H9 (cell line): ENCODE data around the gene IL9. TPM values are rescaled to one million over a fixed set of nuclear protein-coding genes. Genes with fewer than 3 reads are reported as not detected.

Experiments used
- DNase-seq: peaks from one replicate; pipeline ENCODE4 v3.0.0-alpha.2; 2017
- H2AFZ ChIP-seq: one replicate; pipeline ENCODE4 v1.6.1; 2013; ENCODE audit warnings: mild to moderate bottlenecking, low read length, control low read depth, moderate library complexity
- H2AK5ac ChIP-seq: 2 replicates; pipeline ENCODE4 v1.6.1; 2013; ENCODE audit warnings: low read length, control low read depth, mixed read lengths; ENCODE audit not compliant: insufficient read length
- H2BK120ac ChIP-seq: one replicate; pipeline ENCODE4 v1.6.1; 2013; ENCODE audit warnings: low read depth, mild to moderate bottlenecking, low read length, control low read depth, inconsistent platforms; ENCODE audit not compliant: poor library complexity, severe bottlenecking
- H2BK12ac ChIP-seq: 2 replicates; pipeline ENCODE4 v1.6.1; 2013; ENCODE audit warnings: low read length, control low read depth, mixed read lengths, low read depth; ENCODE audit not compliant: insufficient read length
- H2BK15ac ChIP-seq: 2 replicates; pipeline ENCODE4 v1.6.1; 2013; ENCODE audit warnings: low read depth, low read length, control low read depth
- H2BK20ac ChIP-seq: one replicate; pipeline ENCODE4 v1.6.1; 2013; ENCODE audit warnings: low read depth, mild to moderate bottlenecking, low read length, control low read depth, inconsistent platforms; ENCODE audit not compliant: poor library complexity, severe bottlenecking
- H2BK5ac ChIP-seq: 2 replicates; pipeline ENCODE4 v1.6.1; 2013; ENCODE audit warnings: low read length, control low read depth, mixed read lengths; ENCODE audit not compliant: insufficient read length
- H3K14ac ChIP-seq: 2 replicates; pipeline ENCODE4 v1.6.1; 2013; ENCODE audit warnings: low read length, control low read depth; ENCODE audit not compliant: insufficient read depth
- H3K18ac ChIP-seq: 2 replicates; pipeline ENCODE4 v1.6.1; 2013; ENCODE audit warnings: low read depth, mild to moderate bottlenecking, mixed read lengths, low read length, control low read depth; ENCODE audit not compliant: insufficient read length
- H3K23ac ChIP-seq: 2 replicates; pipeline ENCODE4 v1.6.1; 2013; ENCODE audit warnings: low read length, control low read depth, mixed read lengths, low read depth; ENCODE audit not compliant: insufficient read length
- H3K23me2 ChIP-seq: 2 replicates; pipeline ENCODE4 v1.6.1; 2013; ENCODE audit warnings: low read depth, mild to moderate bottlenecking, mixed read lengths, low read length, control low read depth; ENCODE audit not compliant: insufficient read length, poor library complexity, severe bottlenecking
- H3K27ac ChIP-seq: 2 replicates; pipeline ENCODE4 v1.5.1; 2013; ENCODE audit warnings: low read length, control low read depth, mixed read lengths, low read depth; ENCODE audit not compliant: insufficient read length
- H3K27me3 ChIP-seq: 2 replicates; pipeline ENCODE4 v1.6.1; 2013; ENCODE audit warnings: low read length, control low read depth, inconsistent platforms; ENCODE audit not compliant: insufficient read depth
- H3K4ac ChIP-seq: 2 replicates; pipeline ENCODE4 v1.6.1; 2013; ENCODE audit warnings: low read depth, mild to moderate bottlenecking, control low read depth, inconsistent platforms, low read length, moderate library complexity
- H3K4me1 ChIP-seq: 2 replicates; pipeline ENCODE4 v1.6.1; 2013; ENCODE audit warnings: low read length, control low read depth, inconsistent platforms; ENCODE audit not compliant: insufficient read depth
- H3K4me2 ChIP-seq: 2 replicates; pipeline ENCODE4 v1.6.1; 2013; ENCODE audit warnings: low read length, control low read depth, mixed read lengths; ENCODE audit not compliant: insufficient read length, insufficient read depth
- H3K56ac ChIP-seq: 2 replicates; pipeline ENCODE4 v1.6.1; 2013; ENCODE audit warnings: low read depth, mild to moderate bottlenecking, mixed read lengths, low read length, control low read depth; ENCODE audit not compliant: insufficient read length
- H3K79me1 ChIP-seq: 2 replicates; pipeline ENCODE4 v1.6.1; 2013; ENCODE audit warnings: low read depth, mild to moderate bottlenecking, moderate library complexity, low read length, control low read depth, inconsistent platforms; ENCODE audit not compliant: insufficient read depth, poor library complexity, severe bottlenecking
- H3K79me2 ChIP-seq: 2 replicates; pipeline ENCODE4 v1.6.1; 2013; ENCODE audit warnings: low read length, control low read depth, inconsistent platforms; ENCODE audit not compliant: insufficient read depth
- H3K9ac ChIP-seq: 2 replicates; pipeline ENCODE4 v1.6.1; 2013; ENCODE audit warnings: low read length, control low read depth, mixed read lengths; ENCODE audit not compliant: insufficient read length; ENCODE audit errors: extremely low read depth
- H3K9me3 ChIP-seq: one replicate; pipeline ENCODE4 v1.6.1; 2013; ENCODE audit warnings: low read depth, low read length, inconsistent platforms; ENCODE audit not compliant: control insufficient read depth
- H3T11ph ChIP-seq: one replicate; pipeline ENCODE4 v1.6.1; 2013; ENCODE audit warnings: mild to moderate bottlenecking, low read length, control low read depth, inconsistent platforms
- H4K20me1 ChIP-seq: one replicate; pipeline ENCODE4 v1.6.1; 2013; ENCODE audit not compliant: control insufficient read depth, insufficient read length, insufficient read depth
- H4K5ac ChIP-seq: 2 replicates; pipeline ENCODE4 v1.6.1; 2013; ENCODE audit warnings: low read depth, mild to moderate bottlenecking, mixed read lengths, low read length, control low read depth; ENCODE audit not compliant: insufficient read length
- H4K8ac ChIP-seq: replicated peaks from 2 replicates; pipeline ENCODE4 v1.6.1; 2013; ENCODE audit warnings: low read length, control low read depth, mixed read lengths, low read depth; ENCODE audit not compliant: insufficient read length
- H4K91ac ChIP-seq: 2 replicates; pipeline ENCODE4 v1.6.1; 2013; ENCODE audit warnings: low read depth, mild to moderate bottlenecking, moderate library complexity, mixed read lengths, low read length, control low read depth; ENCODE audit not compliant: insufficient read length
- H3K27ac Mint-ChIP-seq, 3 experiments: 2 replicates in 2 of 3; 3 replicates in 1 of 3; pipeline ENCODE4 v1.8.0; 2020 to 2021; ENCODE audit warnings: mixed read lengths in 3 of 3, mild to moderate bottlenecking in 1 of 3, moderate library complexity in 1 of 3
- H3K27me3 Mint-ChIP-seq: 2 replicates; pipeline ENCODE4 v1.8.0; 2021; ENCODE audit warnings: low read depth, mild to moderate bottlenecking, moderate library complexity, mixed read lengths
- H3K36me3 Mint-ChIP-seq, 3 experiments: 2 replicates in 2 of 3; 3 replicates in 1 of 3; pipeline ENCODE4 v1.8.0; 2020 to 2021; ENCODE audit warnings: low read depth in 3 of 3, mixed read lengths in 3 of 3; ENCODE audit not compliant: insufficient read depth in 1 of 3
- H3K4me1 Mint-ChIP-seq, 2 experiments: 2 replicates each; pipeline ENCODE4 v1.8.0; 2020; ENCODE audit warnings: mixed read lengths in 2 of 2
- H3K4me3 Mint-ChIP-seq, 2 experiments: 2 replicates in 1 of 2; 3 replicates in 1 of 2; pipeline ENCODE4 v1.8.0; 2020 to 2021; ENCODE audit warnings: mild to moderate bottlenecking in 2 of 2, mixed read lengths in 2 of 2, moderate library complexity in 1 of 2
- H3K9me3 Mint-ChIP-seq, 2 experiments: 2 replicates in 1 of 2; 3 replicates in 1 of 2; pipeline ENCODE4 v1.8.0; 2020; ENCODE audit warnings: mild to moderate bottlenecking in 2 of 2, mixed read lengths in 2 of 2, moderate library complexity in 1 of 2
- total RNA-seq: library from RNA; stranded (reverse); gene quantifications from 2 replicates; pipeline ENCODE4 v1.2.1, GENCODE V29; 2021
- TF ChIP-seq, protein P1 (sequence below): fragments of 200-600 bp; sonication (generic); conservative IDR thresholded peaks from 3 replicates; pipeline ENCODE4 v1.8.0; 2021; ENCODE audit warnings: antibody characterized with exemption, mild to moderate bottlenecking

Gene IL9
- total RNA-seq, 1 experiment from 2014 or later: not detected

DNA sequence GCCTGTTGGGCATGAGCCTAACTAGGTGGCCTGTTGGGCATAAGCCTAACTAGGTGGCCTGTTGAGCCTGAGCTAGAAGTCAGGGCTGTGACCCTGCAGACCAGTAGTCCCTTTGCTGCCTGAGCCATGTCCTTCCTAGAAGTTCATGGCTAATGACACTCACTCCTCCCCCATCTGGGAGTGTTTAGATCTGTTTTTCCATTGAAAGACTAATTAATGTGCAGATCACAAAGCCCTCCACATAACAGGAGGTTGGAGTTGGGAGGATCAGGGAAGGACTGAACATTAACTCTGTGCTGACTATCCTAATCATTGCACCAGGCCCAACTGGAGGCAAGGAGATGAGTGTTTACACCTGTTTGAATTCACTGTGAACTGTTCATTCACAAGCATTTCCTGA is 33.6 kb downstream of the IL9 start:
- Histone ChIP-seq H2BK20ac (no peak overlapping the region), H3K23ac (no peak overlapping the region), H2BK12ac (no peak overlapping the region), H2BK15ac (no peak overlapping the region), H2AK5ac (no peak overlapping the region), H3K27ac (no peak overlapping the region), H2BK120ac (no peak overlapping the region), H3T11ph (no peak overlapping the region), H3K79me1 (no peaks in the 10 kb centered on the region), H3K18ac (no peak overlapping the region), H3K14ac (no peak overlapping the region), H2BK5ac (no peak overlapping the region), H3K4me1 (no peaks in the 10 kb centered on the region), H3K9me3 (no peaks in the 10 kb centered on the region), H3K56ac (no peak overlapping the region), H3K23me2 (no peaks in the 10 kb centered on the region), H3K9ac (no peak overlapping the region), H3K4ac (no peak overlapping the region), H3K79me2 (no peaks in the 10 kb centered on the region), H4K5ac (no peak overlapping the region), H3K27me3 (no peaks in the 10 kb centered on the region), H4K91ac (no peak overlapping the region), H4K20me1 (no peaks in the 10 kb centered on the region), H4K8ac (no peak overlapping the region), H2AFZ (no peak overlapping the region), H3K4me2 (no peak overlapping the region)
- H3K4me3 Mint-ChIP-seq: no peak overlapping the region
- H3K27ac Mint-ChIP-seq: no peak overlapping the region
- no peak for DNase-seq
- H3K4me1 Mint-ChIP-seq: no peaks in the 10 kb centered on the region
- H3K27me3 Mint-ChIP-seq: peaks cover 18% of the 10 kb centered on the region
- H3K36me3 Mint-ChIP-seq: no peaks in the 10 kb centered on the region
- H3K9me3 Mint-ChIP-seq: no peaks in the 10 kb centered on the region
- TF ChIP-seq, protein P1, sequence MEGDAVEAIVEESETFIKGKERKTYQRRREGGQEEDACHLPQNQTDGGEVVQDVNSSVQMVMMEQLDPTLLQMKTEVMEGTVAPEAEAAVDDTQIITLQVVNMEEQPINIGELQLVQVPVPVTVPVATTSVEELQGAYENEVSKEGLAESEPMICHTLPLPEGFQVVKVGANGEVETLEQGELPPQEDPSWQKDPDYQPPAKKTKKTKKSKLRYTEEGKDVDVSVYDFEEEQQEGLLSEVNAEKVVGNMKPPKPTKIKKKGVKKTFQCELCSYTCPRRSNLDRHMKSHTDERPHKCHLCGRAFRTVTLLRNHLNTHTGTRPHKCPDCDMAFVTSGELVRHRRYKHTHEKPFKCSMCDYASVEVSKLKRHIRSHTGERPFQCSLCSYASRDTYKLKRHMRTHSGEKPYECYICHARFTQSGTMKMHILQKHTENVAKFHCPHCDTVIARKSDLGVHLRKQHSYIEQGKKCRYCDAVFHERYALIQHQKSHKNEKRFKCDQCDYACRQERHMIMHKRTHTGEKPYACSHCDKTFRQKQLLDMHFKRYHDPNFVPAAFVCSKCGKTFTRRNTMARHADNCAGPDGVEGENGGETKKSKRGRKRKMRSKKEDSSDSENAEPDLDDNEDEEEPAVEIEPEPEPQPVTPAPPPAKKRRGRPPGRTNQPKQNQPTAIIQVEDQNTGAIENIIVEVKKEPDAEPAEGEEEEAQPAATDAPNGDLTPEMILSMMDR: no peak
